GM21528 (cell line): ENCODE data around the gene SH3GL2.

Source experiments
- ATAC-seq: cut with Tn5 transposase; IDR thresholded peaks from one replicate; pipeline ENCODE4 v1.9.1; 2021; ENCODE audit warnings: mild to moderate bottlenecking, moderate library complexity; ENCODE audit not compliant: unreplicated experiment, low FRiP score

The SH3GL2 gene

DNA sequence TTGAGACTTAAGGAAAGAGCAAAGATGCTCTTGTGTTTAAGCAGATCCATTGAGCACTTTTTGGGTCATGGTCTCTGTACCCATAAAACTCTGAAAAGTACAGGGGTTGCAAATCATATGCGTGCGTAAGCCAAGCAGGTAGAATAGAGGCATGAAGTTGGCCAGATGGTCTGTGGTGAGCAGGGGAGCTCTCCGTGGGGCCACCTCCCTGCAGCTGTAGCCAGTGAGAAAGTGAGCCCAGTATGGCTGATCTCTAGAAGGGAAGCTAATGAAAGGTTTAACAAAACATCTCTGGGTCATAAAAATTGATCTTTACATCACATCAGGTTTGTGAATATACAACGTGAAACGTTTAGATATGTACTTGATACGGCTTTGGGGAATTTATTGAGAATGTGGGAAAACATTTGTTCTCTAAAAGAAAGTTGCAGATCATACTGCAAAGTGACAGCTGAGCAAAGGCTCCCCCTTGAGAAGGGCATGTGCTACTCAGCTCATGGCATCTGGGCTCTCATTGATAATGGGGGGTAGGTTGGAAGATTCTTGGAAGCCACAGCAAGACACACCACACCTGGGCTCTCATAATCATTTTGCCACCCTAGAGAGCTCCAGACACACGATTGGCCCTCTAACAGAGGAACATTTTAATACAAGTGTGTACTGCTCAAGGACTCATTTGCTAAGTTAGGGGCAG, 30.6 kb downstream of the SH3GL2 start:
- ATAC-seq: no peak

- ATAC-seq: no peak
These were observed 32.5 kb downstream of the SH3GL2 start for GRCh38 chr9:17611342-17611741.

- no peak for ATAC-seq
These were observed 33.1 kb downstream of the SH3GL2 start for GRCh38 chr9:17611917-17612316.

- no peak for ATAC-seq
These were observed 34.9 kb downstream of the SH3GL2 start for GRCh38 chr9:17613758-17614157.

DNA sequence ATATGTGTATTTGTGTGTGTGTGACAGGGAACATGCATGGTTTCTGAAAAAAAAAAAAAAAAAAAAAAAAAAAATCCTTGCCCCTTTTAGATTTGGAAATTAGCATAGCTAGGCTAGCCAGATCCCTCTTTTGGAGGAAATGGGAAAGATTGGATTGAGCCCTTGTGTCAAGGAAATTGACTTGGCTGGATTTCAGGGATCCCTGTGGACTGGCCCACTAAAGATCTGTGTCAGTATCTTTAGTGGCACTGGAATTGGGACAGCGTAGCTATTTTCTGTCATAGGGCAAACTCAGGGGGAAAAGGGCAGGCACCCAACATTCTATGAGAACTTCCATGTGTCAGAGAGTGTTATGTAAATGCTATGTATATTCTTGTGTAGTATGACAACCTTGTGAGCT, 35.4 kb downstream of the SH3GL2 start:
- ATAC-seq: no peak

- no peak for ATAC-seq
These were observed 36.0 kb downstream of the SH3GL2 start for GRCh38 chr9:17614903-17615302.

- no peak for ATAC-seq
These were observed 43.3 kb downstream of the SH3GL2 start for GRCh38 chr9:17622141-17622540.

DNA sequence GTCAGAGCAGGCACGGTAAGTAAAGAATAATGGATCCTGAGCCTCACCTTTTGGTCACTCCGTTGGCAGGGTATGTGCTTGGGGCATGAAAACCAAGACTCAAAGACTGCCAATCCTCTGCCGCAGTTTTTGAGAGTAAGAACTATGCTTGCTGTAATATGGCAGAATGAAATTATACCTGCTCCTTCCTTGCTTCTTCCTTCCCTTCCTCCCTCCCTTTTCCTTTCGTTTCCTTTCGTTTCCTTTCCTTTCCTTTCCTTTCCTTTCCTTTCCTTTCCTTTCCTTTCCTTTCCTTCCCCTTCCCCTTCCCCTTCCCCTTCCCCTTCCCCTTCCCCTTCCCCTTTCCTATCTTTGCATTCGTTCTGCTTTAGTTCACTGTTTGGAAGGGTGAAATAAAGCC, 43.9 kb downstream of the SH3GL2 start:
- no peak for ATAC-seq

DNA sequence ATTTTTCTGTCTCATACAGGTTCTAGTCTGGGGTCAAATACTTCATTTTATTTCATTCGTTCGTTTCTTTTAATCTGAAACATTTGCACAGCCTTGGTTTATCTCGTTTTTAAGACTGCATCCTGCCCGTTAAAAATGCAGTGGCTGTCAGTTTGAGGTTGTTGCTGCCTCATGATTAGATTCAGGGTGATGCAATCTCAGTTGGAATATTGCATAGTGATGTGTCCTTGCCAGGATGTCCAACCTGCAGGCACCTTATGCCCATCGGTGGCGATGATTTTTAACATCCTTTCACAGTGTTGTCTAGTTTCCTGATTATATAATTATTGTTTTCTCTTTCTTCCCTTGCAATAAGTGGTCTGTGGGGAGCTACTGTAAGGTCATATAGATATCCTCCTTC, 45.1 kb downstream of the SH3GL2 start:
- no peak for ATAC-seq

DNA sequence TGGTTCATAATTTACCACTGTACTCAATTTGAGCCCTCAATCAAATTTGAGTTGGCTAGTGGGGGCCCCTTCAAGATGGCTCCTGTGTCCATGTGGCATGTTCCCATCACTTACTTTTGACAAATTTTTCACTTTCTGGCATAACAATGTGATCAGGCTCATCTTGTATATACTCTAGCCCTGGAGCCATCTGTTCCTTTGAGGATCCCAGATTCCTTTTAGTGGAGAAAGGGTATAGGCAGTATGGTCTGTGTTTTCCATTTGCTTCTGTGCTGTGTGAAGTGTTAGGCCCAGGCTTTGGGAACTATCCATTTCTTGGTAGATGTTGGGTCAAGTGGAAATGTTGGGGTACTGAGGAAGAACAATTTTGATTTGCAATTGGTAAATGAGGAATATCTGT, 45.7 kb downstream of the SH3GL2 start:
- no peak for ATAC-seq

DNA sequence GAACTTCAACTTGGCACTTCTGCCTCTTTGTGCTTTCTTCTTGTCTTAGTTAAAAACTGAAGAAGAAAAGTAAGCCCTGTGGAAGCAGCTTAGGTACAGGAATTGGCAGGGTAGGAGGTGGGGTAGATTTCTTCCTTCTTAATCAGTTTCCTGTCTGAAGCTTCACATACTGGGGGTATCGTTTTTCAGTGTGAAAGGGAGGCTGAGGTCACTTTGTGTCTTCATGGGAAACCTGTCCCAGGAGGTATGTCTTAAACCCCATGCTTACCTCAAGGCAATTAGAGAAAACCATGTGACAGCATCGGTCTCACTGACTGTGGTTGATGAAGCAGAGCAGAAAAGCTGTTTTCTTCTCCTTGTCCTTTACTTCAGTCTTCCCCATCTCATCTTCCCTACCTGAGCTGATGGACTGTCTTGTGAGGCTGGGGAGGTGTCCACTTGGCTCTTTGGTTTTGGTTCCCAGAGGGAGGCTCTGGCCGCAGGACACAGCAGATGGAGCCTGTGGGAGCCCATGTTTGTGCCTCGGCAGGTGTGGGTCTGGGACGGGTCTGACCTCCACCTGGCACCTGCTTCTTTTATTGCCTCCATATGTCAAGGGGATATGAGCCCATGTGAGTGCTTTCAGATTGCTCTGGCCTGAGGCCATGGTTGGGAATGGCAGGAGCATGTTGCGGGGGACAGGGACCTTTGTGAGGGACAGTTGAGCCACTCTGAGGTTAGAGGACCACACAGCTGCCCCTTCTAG, 47.0 kb downstream of the SH3GL2 start:
- no peak for ATAC-seq

GRCh38 chr9:17627641-17628040, 48.8 kb downstream of the SH3GL2 start:
- no peak for ATAC-seq

DNA sequence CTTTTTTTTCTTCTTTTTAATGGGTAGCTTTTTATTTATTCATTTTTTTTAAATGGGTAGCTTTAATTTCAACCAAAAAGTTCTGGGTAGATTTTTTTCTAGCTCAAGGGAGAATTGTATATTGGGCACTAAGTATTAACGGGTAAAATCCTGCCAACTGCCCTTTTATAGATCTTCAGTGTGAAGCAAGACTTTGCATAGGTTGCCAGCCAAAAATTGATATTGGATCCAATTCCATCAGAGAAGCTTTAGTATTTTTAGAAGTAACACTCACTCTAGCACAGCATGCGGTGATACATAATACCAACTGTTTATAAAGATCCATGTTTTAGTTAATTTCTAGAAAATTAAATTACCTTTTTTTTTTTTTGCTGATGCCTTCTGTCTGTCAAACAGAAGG, 49.8 kb downstream of the SH3GL2 start:
- ATAC-seq: no peak

DNA sequence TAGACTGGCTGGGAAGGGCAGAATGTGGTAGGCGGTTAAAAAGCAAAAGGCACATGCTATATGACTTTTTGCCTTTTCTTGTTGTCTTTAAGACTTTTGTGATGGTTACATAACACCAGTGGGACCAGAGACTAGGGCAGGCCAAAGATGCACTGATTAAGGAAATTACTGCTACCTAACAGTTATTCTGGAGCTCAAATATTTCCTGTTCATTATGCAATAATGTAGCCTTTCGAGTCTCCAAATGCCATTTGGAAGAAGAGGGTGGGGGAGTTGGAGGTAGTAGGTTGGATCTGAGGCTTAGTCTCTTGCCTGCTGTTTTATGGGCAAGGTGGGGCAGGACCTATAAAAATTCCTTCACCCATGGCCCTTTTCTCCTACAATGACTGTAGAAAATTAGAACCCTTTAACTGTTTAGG, 51.7 kb downstream of the SH3GL2 start:
- ATAC-seq: no peak

DNA sequence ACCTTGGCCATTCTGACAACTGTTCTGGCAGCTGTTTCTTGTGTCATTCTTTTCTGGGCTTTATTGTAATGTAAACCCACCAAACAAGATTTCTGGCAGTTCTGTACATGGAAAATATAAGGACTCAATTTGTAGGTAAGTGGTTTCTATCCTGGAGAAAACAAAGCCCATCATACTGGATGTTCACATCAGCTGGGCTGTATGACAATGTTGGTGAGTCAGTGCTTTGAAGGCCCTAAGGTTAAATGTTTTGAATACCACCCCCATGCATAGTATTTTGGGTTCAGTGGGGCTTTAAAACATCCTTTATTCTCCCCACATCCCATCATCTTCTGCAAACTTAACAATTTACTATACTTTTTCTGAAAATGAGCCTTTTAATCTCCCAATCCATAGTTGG, 52.5 kb downstream of the SH3GL2 start:
- ATAC-seq: no peak

DNA sequence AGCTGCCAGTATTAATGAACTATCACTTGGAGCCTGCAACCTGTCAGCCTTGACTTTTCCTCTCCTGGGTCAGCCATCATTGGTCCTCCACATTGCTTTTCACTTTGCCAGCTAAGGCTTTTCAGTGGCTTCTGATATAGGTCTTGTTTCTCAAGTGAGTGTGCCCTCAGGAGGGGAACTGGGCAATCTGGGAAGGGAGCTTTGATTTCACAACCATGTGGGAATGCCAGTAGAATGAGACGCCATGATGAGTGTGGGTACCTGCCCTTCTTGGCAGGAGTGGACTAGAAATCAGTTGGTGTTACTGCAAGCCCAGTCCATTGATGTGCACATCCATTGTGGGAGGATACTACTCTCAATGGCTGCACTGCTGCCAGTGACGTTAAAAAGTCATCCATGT, 54.1 kb downstream of the SH3GL2 start:
- no peak for ATAC-seq

DNA sequence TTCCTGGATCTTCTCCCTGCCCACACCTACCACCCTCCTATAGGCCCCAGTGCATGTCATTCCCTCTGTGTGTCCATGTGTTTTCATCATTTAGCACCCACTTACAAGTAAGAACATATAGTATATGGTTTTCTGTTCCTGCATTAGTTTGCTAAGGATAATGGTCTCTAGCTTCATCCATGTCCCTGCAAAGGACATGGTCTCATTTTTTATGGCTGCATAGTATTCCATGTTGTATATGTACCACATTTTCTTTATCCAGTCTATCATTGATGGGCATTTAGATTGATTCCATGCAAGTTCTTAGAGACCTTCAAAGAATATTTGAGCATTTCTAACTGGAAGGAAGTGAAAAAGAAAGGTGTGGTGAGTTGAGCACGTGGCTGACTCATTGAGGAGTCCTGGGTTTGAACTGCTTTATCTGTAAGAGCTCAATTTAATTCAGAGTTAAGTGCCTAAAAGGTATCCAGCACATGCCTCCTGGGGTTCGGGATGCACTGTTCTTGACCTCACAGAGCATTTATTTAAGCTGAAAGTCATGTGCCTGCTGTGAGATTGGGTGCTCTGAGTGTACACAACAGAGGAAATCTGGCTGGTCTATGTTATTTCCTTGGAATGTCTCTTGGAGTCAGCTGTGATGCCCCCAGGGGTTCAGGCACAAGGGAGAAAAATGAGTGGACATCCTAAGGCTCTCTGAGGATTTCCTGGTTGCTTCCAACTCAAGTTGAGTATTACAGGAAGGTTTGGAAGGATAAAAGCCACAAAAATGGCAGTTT, 56.4 kb downstream of the SH3GL2 start:
- ATAC-seq: no peak

- no peak for ATAC-seq
These were observed 57.5 kb downstream of the SH3GL2 start for GRCh38 chr9:17636349-17636748.

- ATAC-seq: no peak
These were observed 58.0 kb downstream of the SH3GL2 start for GRCh38 chr9:17636821-17637220.

DNA sequence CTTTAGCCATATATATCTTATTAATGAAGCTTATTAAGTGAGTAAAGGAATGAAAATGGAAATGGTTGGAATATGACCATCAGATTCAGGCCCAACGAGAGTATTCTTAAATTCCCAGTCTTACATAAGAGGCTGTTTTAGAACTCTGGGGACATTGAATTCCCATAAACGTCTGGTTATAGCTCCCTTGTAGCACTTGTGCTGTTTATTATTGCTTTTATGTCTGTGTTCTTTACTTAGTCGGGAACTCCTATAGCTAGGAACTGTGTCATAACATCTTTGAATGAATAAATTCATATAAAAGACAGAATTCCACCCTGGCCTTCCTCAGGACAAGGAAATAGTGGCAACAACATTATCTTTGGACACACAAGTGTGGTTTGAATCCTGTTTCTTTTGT, 58.4 kb downstream of the SH3GL2 start:
- no peak for ATAC-seq

GRCh38 chr9:17648516-17648915, 69.7 kb downstream of the SH3GL2 start:
- no peak for ATAC-seq
